Fibroblast of lung (primary cell): ENCODE measurements around the gene PKP1. TPM values are rescaled to one million over a fixed set of nuclear protein-coding genes. Genes with fewer than 3 reads are reported as not detected.

ENCODE experiments used
- DNase-seq, 2 donors: peaks; one replicate each; pipeline versions ENCODE4 v3.0.0 to v3.0.0-alpha.2; 2010; ENCODE audit warnings: low read depth in 2 of 2
- H2AFZ ChIP-seq: 2 replicates; pipeline ENCODE4 v1.5.1; 2012; ENCODE audit warnings: low read length, control low read depth, inconsistent platforms
- H3K27ac ChIP-seq: 2 replicates; pipeline ENCODE4 v1.5.1; 2011; ENCODE audit warnings: low read length, control low read depth; ENCODE audit not compliant: insufficient read depth
- H3K27me3 ChIP-seq: 2 replicates; pipeline ENCODE4 v1.5.1; 2011; ENCODE audit warnings: mild to moderate bottlenecking, low read length; ENCODE audit not compliant: control insufficient read depth, insufficient read depth
- H3K36me3 ChIP-seq: 2 replicates; pipeline ENCODE4 v1.5.1; 2011; ENCODE audit warnings: low read length; ENCODE audit not compliant: control insufficient read depth, insufficient read depth
- H3K4me1 ChIP-seq: 2 replicates; pipeline ENCODE4 v1.5.1; 2011; ENCODE audit warnings: low read length; ENCODE audit not compliant: control insufficient read depth, insufficient read depth; ENCODE audit errors: extremely low read depth
- H3K4me2 ChIP-seq: 2 replicates; pipeline ENCODE4 v1.5.1; 2011; ENCODE audit warnings: low read length, control low read depth; ENCODE audit not compliant: insufficient read depth; ENCODE audit errors: extremely low read depth
- H3K4me3 ChIP-seq, 4 experiments: fragments of 200-600 bp in 1 of 4; sonication (generic) in 1 of 4; replicated peaks in 1 of 4; 2 replicates each; pipeline ENCODE4 v1.5.1; 2011 to 2016; ENCODE audit warnings: low read length in 4 of 4, low read depth in 3 of 4, mild to moderate bottlenecking in 3 of 4, control low read depth in 2 of 4, inconsistent platforms in 1 of 4, mixed read lengths in 1 of 4; ENCODE audit not compliant: insufficient read depth in 1 of 4; ENCODE audit errors: control extremely low read depth in 1 of 4
- H3K79me2 ChIP-seq: 2 replicates; pipeline ENCODE4 v1.5.1; 2012; ENCODE audit warnings: mild to moderate bottlenecking, low read length, inconsistent platforms; ENCODE audit not compliant: control insufficient read depth, insufficient read depth
- H3K9ac ChIP-seq: 2 replicates; pipeline ENCODE4 v1.5.1; 2011; ENCODE audit warnings: mild to moderate bottlenecking, low read length, control low read depth; ENCODE audit not compliant: insufficient read depth
- H3K9me3 ChIP-seq: 2 replicates; pipeline ENCODE4 v1.5.1; 2012; ENCODE audit warnings: low read depth, low read length; ENCODE audit not compliant: control insufficient read depth, insufficient read depth
- H4K20me1 ChIP-seq: 2 replicates; pipeline ENCODE4 v1.5.1; 2011; ENCODE audit warnings: low read length; ENCODE audit not compliant: control insufficient read depth, insufficient read depth; ENCODE audit errors: extremely low read depth
- EZH2 ChIP-seq: IDR thresholded peaks from 2 replicates; pipeline ENCODE4 v1.5.1; 2012; ENCODE audit warnings: low read length, control low read depth, mild to moderate bottlenecking; ENCODE audit errors: missing control alignments
- polyA plus RNA-seq, 2 donors: library from polyadenylated mRNA; depleted of rRNA in 1 of 2; stranded (reverse) in 1 of 2; unstranded in 1 of 2; fragments of >200 nt; gene quantifications; 2 replicates each; pipeline ENCODE4 v1.2.1, GENCODE V29; 2011 to 2012; ENCODE audit warnings: missing spikeins in 1 of 2
- total RNA-seq: library from RNA; depleted of rRNA; stranded (reverse); fragments of >200 nt; gene quantifications from 2 replicates; pipeline ENCODE4 v1.2.1, GENCODE V29; 2014
- TF ChIP-seq, protein P1 (sequence below), 2 donors: IDR thresholded peaks in 1 of 2; conservative IDR thresholded peaks in 1 of 2; 1 replicate in 1 of 2; 2 replicates in 1 of 2; pipeline ENCODE4 v1.5.1; 2011 to 2012; ENCODE audit warnings: low read length in 2 of 2, control low read depth in 1 of 2, inconsistent platforms in 1 of 2, low read depth in 1 of 2, mild to moderate bottlenecking in 1 of 2

Gene PKP1
- total and polyA plus RNA-seq, 2 donors (not counting 1 experiment from before 2014, with no cell fraction given) = under 0.01 to 0.08 TPM

GRCh38 chr1:201282216-201282615 lies 1.1 kb upstream of the PKP1 start:
- Histone ChIP-seq H3K9ac (no peak overlapping the region), H4K20me1 (no peaks in the 10 kb centered on the region), H3K79me2 (no peaks in the 10 kb centered on the region), H3K9me3 (no peaks in the 10 kb centered on the region), H3K27me3 (peaks cover 30% of the 10 kb centered on the region), H3K4me2 (no peak overlapping the region), H3K27ac (no peak overlapping the region), H3K4me3 (no peak overlapping the region), H3K36me3 (no peaks in the 10 kb centered on the region), H3K4me1 (no peaks in the 10 kb centered on the region), H2AFZ (no peak overlapping the region)
- DNase-seq = no peak
- TF ChIP-seq, protein P1, sequence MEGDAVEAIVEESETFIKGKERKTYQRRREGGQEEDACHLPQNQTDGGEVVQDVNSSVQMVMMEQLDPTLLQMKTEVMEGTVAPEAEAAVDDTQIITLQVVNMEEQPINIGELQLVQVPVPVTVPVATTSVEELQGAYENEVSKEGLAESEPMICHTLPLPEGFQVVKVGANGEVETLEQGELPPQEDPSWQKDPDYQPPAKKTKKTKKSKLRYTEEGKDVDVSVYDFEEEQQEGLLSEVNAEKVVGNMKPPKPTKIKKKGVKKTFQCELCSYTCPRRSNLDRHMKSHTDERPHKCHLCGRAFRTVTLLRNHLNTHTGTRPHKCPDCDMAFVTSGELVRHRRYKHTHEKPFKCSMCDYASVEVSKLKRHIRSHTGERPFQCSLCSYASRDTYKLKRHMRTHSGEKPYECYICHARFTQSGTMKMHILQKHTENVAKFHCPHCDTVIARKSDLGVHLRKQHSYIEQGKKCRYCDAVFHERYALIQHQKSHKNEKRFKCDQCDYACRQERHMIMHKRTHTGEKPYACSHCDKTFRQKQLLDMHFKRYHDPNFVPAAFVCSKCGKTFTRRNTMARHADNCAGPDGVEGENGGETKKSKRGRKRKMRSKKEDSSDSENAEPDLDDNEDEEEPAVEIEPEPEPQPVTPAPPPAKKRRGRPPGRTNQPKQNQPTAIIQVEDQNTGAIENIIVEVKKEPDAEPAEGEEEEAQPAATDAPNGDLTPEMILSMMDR (conservative IDR thresholded peaks at IDR 0.05 in 1 of 2, IDR thresholded peaks at IDR 0.05 in 1 of 2; ENCODE audit: low read depth in 1 of 2, low read length in 2 of 2) = no peak
- TF ChIP-seq EZH2 = no peak

- no peak overlapping the region for H3K27ac ChIP-seq
- no peaks in the 10 kb centered on the region for H3K4me1 ChIP-seq
- TF ChIP-seq, protein P1 (conservative IDR thresholded peaks at IDR 0.05 in 1 of 2, IDR thresholded peaks at IDR 0.05 in 1 of 2; ENCODE audit: low read depth in 1 of 2, low read length in 2 of 2) = no peak
- TF ChIP-seq EZH2 = no peak
- H2AFZ ChIP-seq = no peak overlapping the region
- peak overlapping the region; percentile 67 for H3K4me2 ChIP-seq
- H3K9ac ChIP-seq = no peak overlapping the region
- no peak overlapping the region for H3K4me3 ChIP-seq
- no peaks in the 10 kb centered on the region for H3K79me2 ChIP-seq
- no peaks in the 10 kb centered on the region for H4K20me1 ChIP-seq
- no peaks in the 10 kb centered on the region for H3K9me3 ChIP-seq
- H3K27me3 ChIP-seq = peaks cover 30% of the 10 kb centered on the region
- DNase-seq = no peak
- no peaks in the 10 kb centered on the region for H3K36me3 ChIP-seq
Observed at GRCh38 chr1:201283836-201284553, 689 bp downstream of the PKP1 start.

GRCh38 chr1:201284636-201285035 lies 1.3 kb downstream of the PKP1 start:
- Histone ChIP-seq H3K4me1 (no peaks in the 10 kb centered on the region), H3K27ac (no peak overlapping the region), H3K4me2 (no peak overlapping the region), H4K20me1 (no peaks in the 10 kb centered on the region), H3K79me2 (no peaks in the 10 kb centered on the region), H3K9me3 (no peaks in the 10 kb centered on the region), H3K36me3 (no peaks in the 10 kb centered on the region), H3K9ac (no peak overlapping the region), H3K27me3 (peaks cover 30% of the 10 kb centered on the region), H3K4me3 (no peak overlapping the region), H2AFZ (no peak overlapping the region)
- no peak for TF ChIP-seq EZH2
- TF ChIP-seq, protein P1 (conservative IDR thresholded peaks at IDR 0.05 in 1 of 2, IDR thresholded peaks at IDR 0.05 in 1 of 2; ENCODE audit: low read depth in 1 of 2, low read length in 2 of 2) = no peak
- DNase-seq = no peak
